ENCODE results near the gene MTERF4.

- TF ChIP-seq, protein P1, sequence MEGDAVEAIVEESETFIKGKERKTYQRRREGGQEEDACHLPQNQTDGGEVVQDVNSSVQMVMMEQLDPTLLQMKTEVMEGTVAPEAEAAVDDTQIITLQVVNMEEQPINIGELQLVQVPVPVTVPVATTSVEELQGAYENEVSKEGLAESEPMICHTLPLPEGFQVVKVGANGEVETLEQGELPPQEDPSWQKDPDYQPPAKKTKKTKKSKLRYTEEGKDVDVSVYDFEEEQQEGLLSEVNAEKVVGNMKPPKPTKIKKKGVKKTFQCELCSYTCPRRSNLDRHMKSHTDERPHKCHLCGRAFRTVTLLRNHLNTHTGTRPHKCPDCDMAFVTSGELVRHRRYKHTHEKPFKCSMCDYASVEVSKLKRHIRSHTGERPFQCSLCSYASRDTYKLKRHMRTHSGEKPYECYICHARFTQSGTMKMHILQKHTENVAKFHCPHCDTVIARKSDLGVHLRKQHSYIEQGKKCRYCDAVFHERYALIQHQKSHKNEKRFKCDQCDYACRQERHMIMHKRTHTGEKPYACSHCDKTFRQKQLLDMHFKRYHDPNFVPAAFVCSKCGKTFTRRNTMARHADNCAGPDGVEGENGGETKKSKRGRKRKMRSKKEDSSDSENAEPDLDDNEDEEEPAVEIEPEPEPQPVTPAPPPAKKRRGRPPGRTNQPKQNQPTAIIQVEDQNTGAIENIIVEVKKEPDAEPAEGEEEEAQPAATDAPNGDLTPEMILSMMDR (conservative IDR thresholded peaks at IDR 0.05; ENCODE audit: low read depth, low read length) = no peak
- TF ChIP-seq EZH2 (IDR thresholded peaks at IDR 0.05; ENCODE audit: low read length, unreplicated experiment) (no peak), EZH2phosphoT487 (IDR thresholded peaks at IDR 0.05; ENCODE audit: borderline replicate concordance, low read length) (no peak)
Observed at GRCh38 chr2:241138471-241138870, 36.4 kb upstream of the MTERF4 start.

Data from PC-3 (cell line).